ACC112 (cell line): Measurements from ENCODE around the gene CFAP410.
A peak's percentile ranks its signal among the peaks of the same experiment; 100 is the strongest.

ENCODE experiments used
- H2AFZ ChIP-seq: fragments of 200-600 bp; sonication (generic); one replicate; pipeline ENCODE4 v1.6.0; 2017; ENCODE audit warnings: antibody characterized with exemption, low read length; ENCODE audit not compliant: unreplicated experiment
- H3K27ac ChIP-seq: fragments of 200-600 bp; sonication (generic); 2 replicates; pipeline ENCODE4 v1.5.1; 2014; ENCODE audit warnings: low read depth, mild to moderate bottlenecking, antibody characterized with exemption, low read length, moderate library complexity
- H3K27me3 ChIP-seq: fragments of 200-600 bp; sonication (generic); 2 replicates; pipeline ENCODE4 v1.6.1; 2014; ENCODE audit warnings: mild to moderate bottlenecking, antibody characterized with exemption, low read length, moderate library complexity, mixed read lengths; ENCODE audit not compliant: insufficient read depth
- H3K36me3 ChIP-seq: fragments of 200-600 bp; sonication (generic); 2 replicates; pipeline ENCODE4 v1.6.1; 2016; ENCODE audit warnings: mild to moderate bottlenecking, antibody characterized with exemption, low read length, moderate library complexity, mixed read lengths; ENCODE audit not compliant: insufficient read depth
- H3K4me1 ChIP-seq: fragments of 200-600 bp; sonication (generic); one replicate; pipeline ENCODE4 v1.6.1; 2016; ENCODE audit warnings: low read length, mixed read lengths; ENCODE audit not compliant: insufficient read depth, unreplicated experiment, control insufficient read depth
- H3K4me3 ChIP-seq: fragments of 200-600 bp; sonication (generic); 2 replicates; pipeline ENCODE4 v1.5.1; 2014; ENCODE audit warnings: mild to moderate bottlenecking, low read depth, low read length
- H3K79me2 ChIP-seq: fragments of 200-600 bp; sonication (generic); one replicate; pipeline ENCODE4 v1.6.0; 2016; ENCODE audit warnings: low read length; ENCODE audit not compliant: control insufficient read depth, unreplicated experiment, insufficient read depth

Gene CFAP410

DNA sequence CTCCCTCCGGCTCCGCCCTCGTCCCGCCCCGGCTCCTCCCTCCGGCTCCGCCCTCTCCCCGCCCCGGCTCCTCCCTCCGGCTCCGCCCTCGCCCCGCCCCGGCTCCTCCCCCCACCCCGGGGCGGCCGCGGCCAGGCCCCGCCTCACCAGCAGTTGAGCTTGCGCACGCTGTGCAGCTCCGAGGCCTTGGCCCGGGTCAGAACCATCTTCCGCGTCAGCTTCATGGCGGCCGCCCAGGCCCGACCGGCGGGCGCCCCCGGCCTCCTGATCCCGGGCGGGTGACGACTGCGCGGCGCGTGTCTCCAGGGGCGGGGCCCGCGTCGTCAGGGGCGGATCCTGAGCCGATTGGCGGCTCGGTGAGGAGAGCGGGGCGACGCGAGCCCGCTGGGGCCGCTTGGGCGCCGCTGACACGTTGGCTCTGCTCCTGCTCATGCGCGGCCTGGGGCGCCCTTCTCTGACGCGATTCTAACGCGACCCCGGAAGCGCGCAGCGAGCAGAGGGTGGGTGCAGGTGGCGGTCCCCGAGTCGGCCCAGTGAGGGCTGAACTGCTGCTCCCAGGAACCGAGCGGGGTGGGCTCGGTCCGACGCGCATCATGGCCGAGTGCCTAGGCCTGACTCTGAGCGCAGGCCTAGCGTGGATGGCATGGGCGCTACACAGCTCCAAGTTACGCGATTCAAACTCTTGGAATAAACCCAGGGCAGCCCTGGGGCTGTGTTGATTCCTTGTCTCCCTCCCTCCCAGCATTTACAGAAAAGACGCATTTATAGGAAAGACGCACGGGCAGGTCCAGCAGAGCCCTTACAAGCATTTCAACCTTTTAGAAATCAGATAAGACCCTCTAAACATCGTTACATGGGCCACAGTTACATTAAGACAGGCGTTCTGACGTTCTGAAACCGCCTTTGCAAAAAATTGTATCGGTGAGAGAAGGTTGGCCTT lies at the start of gene CFAP410:
Gene CFAP410, minus strand, starts transcription at position 420 of the 940 bp plus-strand sequence. Its CDS starts 196 bp downstream, at position 224.
- Histone ChIP-seq H3K27ac (peak within 1 kb of the TSS; percentile 100), H2AFZ (peak within 1 kb of the TSS; percentile 92), H3K79me2 (no peaks in the 10 kb centered on the region), H3K4me1 (peaks cover 13% of the 10 kb centered on the region), H3K4me3 (peak within 1 kb of the TSS; percentile 95), H3K36me3 (no peaks in the 10 kb centered on the region), H3K27me3 (no peaks in the 10 kb centered on the region)

DNA sequence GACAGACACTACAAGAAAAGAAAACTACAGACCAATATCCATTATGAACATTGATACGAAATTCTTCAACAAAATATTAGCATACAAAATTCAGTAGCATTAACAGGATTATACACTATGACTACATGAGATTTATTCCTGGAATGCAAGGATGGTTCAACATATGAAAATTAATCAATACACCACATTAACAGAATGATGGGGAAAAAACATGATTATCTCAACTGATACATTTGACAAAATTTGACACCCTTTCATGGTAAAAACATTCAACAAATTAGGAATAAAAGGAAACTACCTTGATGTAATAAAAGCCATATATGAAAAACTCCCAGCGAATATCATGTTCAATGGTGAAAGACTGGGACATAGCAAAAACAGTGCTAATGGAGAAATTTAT lies 45.8 kb upstream of the CFAP410 start:
- Histone ChIP-seq H3K27ac (no peak overlapping the region), H3K36me3 (no peaks in the 10 kb centered on the region), H2AFZ (no peak overlapping the region), H3K27me3 (peaks cover 9% of the 10 kb centered on the region; the same call in 1 of the 2 replicates), H3K4me1 (no peaks in the 10 kb centered on the region), H3K4me3 (no peak overlapping the region), H3K79me2 (no peaks in the 10 kb centered on the region)

DNA sequence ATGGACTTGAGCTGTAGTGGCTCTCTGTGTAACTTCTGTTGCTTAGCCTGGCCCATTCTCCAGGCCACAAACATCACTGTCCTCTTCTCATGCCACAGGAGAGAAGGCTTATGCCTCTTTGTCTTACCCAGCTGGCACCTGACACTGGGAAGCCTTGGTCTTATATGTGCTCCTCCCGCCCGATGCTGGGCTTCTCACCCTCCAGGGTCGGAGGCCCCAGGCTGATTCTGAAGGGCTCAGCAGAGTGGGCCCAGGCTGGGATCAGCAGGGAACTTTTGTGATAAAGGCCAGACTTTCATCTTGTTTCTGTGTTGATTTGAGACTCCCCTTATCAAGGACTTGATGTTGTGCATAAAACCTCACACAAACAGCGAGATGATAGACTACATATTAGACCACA lies 44.0 kb upstream of the CFAP410 start:
- Histone ChIP-seq H3K4me1 (no peaks in the 10 kb centered on the region), H3K4me3 (no peak overlapping the region), H3K27me3 (peaks cover 14% of the 10 kb centered on the region; the same call in 1 of the 2 replicates), H2AFZ (no peak overlapping the region), H3K27ac (no peak overlapping the region), H3K79me2 (no peaks in the 10 kb centered on the region), H3K36me3 (no peaks in the 10 kb centered on the region)

DNA sequence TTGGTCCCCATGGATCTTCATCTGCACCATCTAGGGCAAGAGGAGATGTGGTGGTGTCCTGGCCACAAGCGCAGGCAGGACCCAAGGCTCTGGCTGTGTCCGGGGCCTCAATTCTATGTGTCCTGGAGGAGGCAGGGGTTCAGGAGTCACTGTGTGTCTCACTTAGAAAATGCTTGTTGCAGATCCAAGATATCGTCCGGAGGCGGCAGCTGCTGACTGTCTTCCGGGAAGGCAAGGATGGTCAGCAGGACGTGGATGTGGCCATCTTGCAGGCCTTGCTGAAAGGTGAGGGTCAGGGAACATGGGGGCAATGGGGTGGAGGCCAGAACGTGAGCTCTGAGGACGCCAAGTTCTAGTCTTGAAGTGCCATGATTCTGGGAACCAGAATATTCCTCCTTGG lies 43.3 kb upstream of the CFAP410 start:
- Histone ChIP-seq H3K36me3 (no peaks in the 10 kb centered on the region), H2AFZ (no peak overlapping the region), H3K4me1 (no peaks in the 10 kb centered on the region), H3K4me3 (no peak overlapping the region), H3K79me2 (no peaks in the 10 kb centered on the region), H3K27ac (no peak overlapping the region), H3K27me3 (peaks cover 20% of the 10 kb centered on the region)

DNA sequence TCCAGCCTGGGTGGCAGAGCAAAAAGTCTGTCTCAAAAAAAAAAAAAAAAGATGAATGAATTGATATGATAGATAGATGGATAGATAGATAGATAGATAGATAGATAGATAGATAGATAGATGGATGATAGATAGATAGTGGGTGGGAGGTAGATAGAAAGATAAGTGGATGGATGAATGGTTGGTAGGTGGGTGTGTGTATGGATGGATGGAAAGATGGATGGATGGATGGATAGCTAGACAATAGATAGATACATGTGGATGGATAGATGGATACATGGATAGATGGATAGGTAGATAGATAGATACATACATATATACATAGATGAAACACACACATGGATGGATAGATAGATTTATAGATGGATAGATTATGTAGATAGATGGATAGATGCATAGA lies 42.7 kb upstream of the CFAP410 start:
- H3K27ac ChIP-seq, result no peak overlapping the region
- no peak overlapping the region for H2AFZ ChIP-seq
- H3K4me1 ChIP-seq, result no peaks in the 10 kb centered on the region
- H3K79me2 ChIP-seq, result no peaks in the 10 kb centered on the region
- no peaks in the 10 kb centered on the region for H3K36me3 ChIP-seq
- peaks cover 21% of the 10 kb centered on the region for H3K27me3 ChIP-seq
- no peak overlapping the region for H3K4me3 ChIP-seq

DNA sequence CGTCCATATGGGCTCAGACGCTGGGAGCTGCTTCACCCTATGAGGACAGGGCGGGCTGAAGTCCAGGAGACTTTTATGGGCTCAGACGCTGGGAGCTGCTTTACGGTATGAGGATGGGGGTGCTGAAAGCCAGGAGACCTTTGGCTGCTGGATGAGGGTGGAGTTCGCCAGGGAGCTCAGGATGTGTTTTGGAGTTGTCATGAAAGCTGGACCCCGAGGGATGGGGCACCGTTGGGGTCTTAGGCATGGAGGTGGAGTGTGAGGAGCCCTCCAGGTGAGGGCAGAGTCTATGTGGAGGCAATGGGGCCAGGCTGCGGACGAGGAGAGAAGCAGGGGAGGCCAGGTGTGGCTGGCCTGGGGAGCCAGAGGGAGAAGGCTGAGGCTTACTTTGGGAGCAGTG lies 41.7 kb upstream of the CFAP410 start:
- Histone ChIP-seq H3K4me1 (no peaks in the 10 kb centered on the region), H3K79me2 (no peaks in the 10 kb centered on the region), H3K36me3 (no peaks in the 10 kb centered on the region), H2AFZ (no peak overlapping the region), H3K4me3 (no peak overlapping the region), H3K27ac (no peak overlapping the region), H3K27me3 (peaks cover 25% of the 10 kb centered on the region)

DNA sequence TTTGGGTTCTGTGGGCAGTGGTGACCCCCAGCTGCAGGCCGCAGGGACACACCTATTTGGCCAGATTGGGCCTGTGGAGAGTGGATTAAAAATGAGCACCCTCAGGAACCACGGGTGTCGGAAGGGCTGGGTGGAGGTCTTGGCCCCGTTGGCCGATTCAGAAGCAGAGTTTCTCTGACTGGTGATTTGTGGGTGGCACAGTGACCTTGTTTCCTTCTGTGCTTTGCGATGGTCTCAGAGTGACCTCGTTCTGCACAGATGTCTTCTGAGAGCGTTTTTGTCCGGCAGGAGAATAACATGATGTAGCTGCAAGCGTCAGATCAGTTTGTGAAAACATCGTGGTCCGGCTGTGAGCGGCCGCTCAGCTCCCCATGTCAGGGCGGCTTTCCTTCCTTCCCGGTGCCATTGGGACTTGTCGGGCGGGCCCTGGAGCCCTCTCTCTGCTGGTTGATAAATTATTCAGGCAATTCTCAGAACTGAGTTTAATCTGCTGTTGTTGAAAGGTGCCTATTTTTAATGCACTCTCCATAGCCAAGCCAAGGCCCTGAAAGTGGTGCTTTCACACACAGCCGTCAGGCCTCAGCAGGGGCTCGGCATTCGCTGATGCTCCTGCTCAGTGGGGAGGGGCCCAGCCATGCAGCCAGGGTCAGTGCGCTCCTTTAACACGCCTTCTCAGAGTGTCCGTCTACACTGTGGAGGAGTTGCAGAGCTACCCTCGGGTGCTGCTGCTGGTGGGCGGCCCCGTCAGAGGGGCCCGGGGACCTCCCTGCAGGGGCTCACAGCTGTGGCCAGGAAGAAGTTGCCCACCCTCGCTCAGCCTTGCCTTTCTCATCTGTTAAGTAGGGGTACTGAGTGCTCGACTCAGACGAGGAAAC lies 41.0 kb upstream of the CFAP410 start:
- Histone ChIP-seq H3K36me3 (no peaks in the 10 kb centered on the region), H2AFZ (no peak overlapping the region), H3K27me3 (peaks cover 25% of the 10 kb centered on the region), H3K4me3 (no peak overlapping the region), H3K4me1 (no peaks in the 10 kb centered on the region), H3K79me2 (no peaks in the 10 kb centered on the region), H3K27ac (no peak overlapping the region)

DNA sequence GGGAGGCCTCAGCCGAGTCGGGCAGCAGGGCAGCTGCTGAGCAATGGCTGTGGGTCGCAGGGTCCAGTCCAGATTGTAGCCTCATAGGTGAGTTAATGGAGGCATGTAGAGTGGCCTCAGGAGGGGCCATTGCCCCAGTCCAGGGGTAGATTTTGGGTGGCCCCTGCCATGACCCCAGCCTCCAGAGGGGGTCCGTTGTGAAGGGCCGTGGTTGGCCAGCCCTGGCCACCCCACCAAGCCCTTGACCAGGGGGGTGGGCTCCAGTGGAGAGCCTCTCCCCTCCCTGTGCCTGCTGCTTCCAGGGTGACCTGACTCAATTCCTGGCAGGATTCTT lies 40.3 kb upstream of the CFAP410 start:
- Histone ChIP-seq H3K4me3 (no peak overlapping the region), H2AFZ (no peak overlapping the region), H3K4me1 (no peaks in the 10 kb centered on the region), H3K36me3 (no peaks in the 10 kb centered on the region), H3K27ac (no peak overlapping the region), H3K27me3 (peaks cover 25% of the 10 kb centered on the region), H3K79me2 (no peaks in the 10 kb centered on the region)

DNA sequence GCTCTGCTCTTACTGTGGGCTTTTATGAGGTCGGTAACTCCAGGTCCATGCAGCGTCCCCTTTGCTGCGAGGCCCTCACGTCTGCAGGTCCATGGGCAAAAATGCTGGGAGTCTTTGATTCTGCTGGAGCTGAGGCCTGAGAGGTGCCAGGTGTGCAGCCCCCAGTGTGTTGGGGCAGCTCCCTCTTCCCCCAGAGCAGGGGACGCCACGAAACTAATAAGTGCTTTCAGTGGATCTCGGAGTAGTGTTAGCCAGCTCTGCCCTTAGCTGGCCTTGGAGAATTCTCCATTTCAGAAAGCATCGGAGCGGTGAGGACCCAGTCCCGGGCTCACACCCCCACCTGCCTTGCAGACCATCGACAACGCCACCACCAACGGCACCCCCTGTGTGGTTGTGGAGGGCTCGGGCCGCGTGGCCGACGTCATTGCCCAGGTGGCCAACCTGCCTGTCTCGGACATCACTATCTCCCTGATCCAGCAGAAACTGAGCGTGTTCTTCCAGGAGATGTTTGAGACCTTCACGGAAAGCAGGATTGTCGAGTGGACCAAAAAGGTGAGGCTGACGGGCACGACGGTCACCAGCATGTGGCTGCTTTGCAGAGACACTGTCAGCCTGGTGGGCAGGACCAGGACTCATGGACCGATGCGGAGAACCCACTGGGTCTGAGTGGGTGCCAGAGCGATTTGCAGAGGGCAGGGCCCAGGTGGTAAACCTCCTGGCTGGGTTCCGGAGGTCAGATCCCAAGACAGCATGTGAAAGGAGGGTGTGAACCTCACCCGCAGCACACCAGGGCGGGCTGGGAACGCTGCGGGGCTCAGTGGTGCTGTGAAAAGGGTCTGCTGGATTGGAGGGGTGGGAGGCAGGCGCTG lies 39.7 kb upstream of the CFAP410 start:
- Histone ChIP-seq H3K27me3 (peaks cover 25% of the 10 kb centered on the region), H3K4me3 (no peak overlapping the region), H3K4me1 (no peaks in the 10 kb centered on the region), H3K79me2 (no peaks in the 10 kb centered on the region), H3K27ac (no peak overlapping the region), H2AFZ (no peak overlapping the region), H3K36me3 (no peaks in the 10 kb centered on the region)
